ENCODE results near the gene C1orf21.

The C1orf21 gene

DNA sequence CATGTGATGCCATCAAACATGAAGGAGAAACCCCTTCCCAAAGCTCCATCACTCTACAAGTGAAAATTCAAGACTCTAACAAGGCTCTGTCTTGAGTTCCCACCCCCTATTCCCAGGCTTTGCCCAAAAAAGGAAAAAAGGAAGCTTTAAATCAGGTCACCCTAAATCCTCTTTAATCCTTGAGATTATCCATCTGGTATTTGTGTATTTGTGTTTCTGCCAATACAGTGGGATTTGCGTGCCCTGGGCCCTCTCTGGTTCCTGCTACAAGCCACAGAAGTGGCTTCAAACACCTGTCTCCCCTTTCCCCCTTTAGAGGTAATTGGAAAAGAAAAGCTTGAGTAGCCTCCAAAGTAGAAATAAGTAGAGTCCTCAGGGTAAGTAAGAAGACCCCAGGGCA, 247.5 kb downstream of the C1orf21 start:
- DNase-seq = no peak

DNA sequence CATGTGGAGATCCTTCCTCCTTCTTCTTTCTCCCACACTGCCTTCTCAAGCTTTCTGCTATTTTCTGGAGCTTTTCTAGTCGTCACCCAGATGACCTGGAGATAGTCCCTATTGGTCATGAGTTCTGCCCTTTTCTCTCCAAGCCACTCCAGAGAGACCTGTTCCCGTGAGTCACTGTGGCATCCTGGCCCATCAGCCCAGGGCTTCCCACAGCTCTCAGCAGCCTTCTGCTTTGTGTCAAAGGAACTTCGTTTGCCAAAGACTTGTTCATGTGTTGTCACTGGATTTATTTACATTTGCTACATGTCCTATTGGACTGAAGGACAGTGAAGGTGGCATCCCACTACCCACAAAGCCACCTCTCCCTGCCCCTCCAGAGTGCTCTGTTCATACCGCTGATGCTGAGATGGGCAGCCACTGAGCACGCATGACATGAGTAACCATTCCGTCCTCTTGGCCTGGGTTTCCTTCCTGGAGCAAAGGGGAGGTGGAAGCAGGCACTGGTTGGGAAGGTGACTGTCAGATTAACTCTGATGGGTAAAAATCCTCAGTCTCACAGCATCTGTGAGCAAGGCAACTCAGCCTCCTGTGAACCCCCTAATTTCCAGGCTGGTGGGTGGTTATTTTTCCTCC, 248.6 kb downstream of the C1orf21 start:
- DNase-seq = no peak

DNA sequence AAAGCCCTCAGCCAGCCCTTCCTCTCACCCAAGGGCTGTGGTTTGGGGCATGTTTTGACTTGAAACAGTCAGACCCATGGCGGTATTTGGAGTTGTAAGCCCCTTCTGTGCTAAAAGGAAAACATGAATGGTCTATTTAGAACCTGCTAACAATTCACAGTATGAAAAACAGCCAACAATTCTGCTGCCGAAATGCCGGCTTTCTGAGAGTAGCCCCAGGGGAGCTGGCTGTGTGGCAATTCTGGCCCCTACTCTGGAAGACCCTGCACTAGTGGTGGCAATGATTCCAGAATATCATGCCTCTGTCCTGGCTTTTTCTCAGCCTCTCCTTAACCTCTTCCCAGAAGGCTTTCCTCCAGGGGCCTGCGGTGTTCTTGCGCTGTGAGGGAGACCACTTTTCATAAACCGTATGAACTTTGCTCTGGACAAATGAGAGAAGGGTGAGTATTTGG, 249.2 kb downstream of the C1orf21 start:
- peak in 1 of 2 experiments; percentile 21 for DNase-seq

DNA sequence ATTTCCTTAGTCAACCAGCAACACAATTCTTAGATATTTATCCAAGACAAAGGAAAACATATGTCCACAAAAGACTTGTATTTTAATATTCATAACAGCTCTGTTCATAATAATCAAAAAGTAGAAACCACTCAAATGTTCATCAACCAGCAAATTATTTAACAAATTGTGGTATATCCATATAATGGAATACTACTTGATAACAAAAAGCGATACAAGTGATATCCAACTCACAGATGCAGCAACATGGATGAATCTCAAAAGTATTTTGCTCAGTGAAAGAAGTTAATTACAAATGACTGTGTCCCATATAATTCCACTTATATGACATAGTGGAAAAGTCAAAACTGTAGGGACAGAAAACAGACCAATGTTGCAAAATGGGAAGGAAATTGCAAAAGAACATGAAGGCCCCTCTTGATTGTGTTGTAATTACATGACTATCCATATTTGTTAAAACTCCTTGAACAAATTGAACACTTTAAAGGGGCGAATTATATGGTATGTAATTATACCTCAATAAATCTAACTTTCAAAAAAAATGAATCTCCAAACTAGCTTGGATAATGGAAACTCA, 250.9 kb downstream of the C1orf21 start:
- no peak for DNase-seq

DNA sequence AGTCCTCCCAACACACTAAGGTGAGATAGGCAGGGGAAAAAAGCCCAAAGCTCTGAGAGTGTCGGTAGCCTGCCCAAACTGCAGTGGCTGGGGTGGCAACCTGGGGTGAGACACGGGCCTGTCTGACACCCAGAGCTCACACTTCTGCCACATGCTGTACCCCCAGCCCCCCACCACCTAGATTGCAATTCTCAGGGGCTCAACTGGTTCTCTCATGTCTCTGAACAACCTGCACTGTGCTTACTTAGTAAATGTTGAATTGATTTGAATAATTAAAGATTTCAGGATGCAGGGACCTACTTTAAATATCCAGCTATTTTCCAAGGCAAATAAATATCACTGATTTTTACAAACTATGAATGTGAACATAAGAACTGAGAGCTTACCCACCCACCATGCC, 252.4 kb downstream of the C1orf21 start:
- peak in 1 of 2 experiments; percentile 64 for DNase-seq

DNA sequence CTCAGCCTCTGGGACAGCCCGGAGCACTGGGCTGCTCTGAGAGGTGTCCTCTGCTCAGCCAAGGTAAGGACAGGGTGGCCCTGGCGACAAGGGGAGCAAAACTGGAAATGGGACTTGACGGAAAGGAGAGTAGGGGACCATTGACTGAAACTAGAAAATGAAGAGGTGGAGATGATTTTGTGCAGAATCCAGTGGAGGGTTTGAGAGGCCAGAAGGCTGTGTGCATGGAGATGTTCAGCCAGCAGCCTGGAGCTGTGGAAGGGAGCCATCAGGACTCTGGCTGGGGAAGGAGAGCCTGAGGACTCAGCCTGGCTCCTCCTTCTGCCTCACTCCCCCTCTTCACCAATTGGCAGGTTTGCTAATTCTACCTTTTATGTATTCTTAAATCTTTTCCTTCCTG, 253.7 kb downstream of the C1orf21 start:
- no peak for DNase-seq

DNA sequence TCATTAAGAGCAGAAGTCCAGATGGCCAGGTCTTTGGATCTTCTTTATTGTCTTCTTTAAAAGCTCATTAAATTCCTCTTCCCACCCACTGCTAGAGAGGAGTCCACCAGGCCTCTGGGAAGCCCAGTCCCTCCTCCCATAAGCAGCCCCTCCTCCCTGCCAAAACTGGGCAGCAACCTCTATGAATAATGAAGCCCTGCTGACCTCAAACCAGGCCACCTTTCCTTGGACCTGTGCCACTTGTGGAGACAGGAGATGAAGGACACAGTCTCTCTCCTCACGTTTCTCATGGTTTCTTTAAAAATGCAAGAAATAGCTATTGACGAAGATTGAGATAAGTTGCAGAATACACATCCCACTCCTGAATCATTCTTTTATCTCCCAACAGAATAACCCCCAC, 255.1 kb downstream of the C1orf21 start:
- DNase-seq = no peak

DNA sequence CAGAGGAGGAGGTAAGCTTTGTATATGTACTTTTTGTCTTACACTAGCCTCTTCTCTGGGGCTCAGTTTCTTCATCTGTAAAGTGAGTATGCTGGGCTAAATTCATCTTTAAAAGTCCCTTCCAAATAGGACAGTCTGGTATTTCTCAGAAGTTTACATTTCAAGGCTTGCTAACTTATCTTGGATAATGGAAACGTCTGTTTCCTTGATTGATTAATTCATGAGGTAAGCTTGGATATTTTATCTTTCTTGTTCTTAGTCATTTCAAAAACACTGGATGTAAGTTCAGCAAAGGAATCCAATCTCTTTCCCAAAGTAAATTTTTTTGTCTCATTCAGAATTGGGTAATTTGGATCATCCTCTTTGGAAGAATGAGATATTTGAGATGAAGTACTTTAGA, 256.8 kb downstream of the C1orf21 start:
- no peak for DNase-seq

DNA sequence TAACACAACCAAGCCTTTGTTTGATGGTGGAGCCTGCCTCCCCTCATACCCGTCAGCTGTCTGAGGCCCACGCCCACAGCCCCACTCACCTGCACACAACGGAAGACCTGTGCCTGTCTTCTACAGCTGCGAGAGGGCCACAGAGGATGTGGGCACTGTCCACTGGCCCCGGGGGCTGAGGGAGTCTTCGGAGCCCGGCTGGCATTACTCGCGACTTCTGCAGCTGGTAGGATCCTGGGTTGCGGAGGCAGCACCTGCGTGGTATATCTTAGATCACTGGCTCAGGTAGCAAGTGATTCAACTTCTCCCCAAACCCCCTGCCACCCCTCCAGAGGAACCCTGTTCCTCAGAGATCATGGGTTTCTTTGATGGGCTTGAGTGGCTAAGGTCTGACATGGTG, 257.9 kb downstream of the C1orf21 start:
- no peak for DNase-seq

DNA sequence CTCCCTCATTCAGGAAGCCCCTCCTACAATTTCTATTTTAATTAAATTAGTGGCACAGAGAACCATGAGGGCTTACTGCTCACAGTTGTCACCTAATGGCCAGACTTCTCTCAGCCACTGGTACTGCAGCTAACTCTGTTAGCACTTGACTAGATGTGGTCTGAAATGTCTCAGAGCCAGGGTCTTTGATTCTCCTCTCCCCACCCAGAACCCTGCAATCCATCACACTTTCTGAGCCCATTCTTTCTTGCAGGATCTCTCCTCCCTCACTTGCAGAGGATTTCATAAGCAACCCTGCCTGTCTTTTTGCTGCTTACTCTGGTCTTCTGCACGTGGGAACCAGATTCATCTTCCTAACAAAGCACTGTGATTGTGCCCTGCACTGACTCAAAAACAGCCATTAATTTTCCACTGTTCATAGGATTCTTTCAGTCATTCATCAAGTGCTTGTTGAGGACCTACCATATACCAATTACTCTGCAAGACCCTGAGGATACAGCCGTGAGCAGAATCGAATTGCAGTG, 259.4 kb downstream of the C1orf21 start:
- no peak for DNase-seq

DNA sequence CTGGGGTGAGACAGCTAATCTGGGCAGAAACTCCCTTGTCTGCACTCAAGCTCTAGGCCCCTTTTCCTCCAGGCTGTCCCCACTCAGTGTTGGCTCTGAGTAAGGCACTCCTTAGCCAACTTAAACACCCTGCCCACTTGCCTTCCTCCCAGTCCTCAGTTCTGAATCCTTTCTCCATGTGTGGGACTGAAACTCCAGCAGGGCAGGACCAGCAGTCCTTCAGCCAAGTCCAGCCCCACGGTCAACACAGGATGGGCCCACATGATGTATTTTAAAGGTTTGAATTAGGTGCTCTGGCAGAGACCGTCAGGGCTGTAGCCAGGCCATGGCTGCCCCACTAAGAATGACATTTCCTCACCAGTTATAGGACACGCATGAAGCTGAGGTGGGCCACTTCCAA, 260.0 kb downstream of the C1orf21 start:
- DNase-seq = no peak

DNA sequence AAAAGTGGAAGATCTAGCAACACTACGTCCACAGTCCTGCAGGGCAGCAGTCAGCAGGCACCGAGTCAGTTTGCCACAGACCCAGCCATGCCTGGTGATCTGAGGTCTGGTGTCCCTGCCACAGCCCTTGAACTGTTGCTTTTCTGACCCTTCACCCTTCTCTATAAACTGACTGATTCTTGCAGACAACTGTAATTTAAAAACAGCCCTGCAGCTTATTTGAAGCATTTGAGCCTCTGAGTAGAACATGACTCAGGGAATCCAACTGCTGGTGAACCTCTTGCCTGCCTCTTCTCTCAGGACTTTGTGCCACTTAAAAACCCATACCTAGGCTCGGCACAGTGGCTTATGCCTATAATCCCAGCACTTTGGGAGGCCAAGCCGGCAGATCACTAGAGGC, 260.6 kb downstream of the C1orf21 start:
- DNase-seq = no peak

DNA sequence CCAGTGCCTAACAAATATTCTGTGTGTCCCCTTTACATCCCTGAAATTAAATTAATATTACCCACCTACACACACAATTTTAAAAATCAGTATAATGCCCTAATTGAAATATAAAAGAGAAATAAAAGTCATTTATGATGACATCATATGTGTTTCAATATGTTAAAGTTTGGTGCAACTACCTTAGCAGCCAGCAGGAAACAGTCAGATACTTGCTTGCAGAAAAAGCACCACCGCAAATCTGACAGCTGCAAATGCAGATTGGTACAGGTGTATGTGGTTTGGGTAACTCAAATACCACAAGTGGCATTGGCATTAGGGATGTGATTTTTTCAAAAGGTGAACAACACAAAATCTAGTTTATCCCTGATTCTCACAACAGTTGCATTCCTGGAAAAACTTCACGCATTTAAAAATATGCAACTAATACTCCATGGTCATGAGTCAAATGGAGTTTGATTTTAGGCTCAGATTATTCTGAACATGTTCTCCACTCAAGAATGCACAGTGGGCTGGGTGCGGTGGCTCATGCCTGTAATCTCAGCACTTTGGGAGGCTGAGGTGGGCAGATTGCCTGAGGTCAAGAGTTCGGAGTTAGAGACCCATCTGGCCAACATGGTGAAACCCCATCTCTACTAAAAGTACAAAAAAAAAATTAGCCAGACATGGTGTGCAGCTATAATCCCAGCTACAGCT, 261.5 kb downstream of the C1orf21 start:
- no peak for DNase-seq

DNA sequence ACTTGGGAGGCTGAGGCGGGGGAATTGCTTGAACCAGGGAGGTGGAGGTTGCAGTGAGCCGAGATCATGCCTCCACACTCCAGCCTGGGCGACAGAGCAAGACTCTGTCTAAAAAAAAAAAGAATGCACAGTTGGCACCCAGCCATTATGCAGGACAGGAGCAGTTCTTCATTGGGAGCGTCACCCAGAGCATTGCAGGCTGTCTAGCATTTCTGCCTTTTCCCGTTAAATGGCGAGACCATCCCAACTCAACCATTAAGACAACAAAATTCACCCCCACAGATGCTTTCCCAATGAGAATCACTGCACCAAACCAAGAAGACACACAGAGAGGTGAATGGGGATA, 262.0 kb downstream of the C1orf21 start:
- DNase-seq = no peak

DNA sequence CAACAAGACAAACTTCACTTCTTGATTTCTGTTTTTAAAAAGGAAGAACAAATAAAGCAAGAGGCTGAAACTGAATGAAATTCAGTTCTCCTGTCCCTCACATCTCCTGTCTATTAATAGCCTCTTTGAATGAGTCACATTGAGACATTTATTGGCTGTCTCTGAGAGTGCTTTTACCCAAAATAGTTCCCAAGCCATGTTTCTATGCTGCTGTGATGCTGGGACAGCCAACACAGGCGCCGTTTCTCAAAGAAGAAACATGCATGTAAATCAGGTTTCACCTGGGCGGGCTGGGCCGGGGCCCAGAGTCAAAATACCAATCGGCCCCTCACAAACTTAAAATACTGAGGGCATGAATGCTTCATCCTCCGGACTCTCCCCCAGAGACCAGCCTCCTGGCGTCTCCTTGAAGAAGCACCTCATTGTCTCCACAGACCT, 262.6 kb downstream of the C1orf21 start:
- no peak for DNase-seq

DNA sequence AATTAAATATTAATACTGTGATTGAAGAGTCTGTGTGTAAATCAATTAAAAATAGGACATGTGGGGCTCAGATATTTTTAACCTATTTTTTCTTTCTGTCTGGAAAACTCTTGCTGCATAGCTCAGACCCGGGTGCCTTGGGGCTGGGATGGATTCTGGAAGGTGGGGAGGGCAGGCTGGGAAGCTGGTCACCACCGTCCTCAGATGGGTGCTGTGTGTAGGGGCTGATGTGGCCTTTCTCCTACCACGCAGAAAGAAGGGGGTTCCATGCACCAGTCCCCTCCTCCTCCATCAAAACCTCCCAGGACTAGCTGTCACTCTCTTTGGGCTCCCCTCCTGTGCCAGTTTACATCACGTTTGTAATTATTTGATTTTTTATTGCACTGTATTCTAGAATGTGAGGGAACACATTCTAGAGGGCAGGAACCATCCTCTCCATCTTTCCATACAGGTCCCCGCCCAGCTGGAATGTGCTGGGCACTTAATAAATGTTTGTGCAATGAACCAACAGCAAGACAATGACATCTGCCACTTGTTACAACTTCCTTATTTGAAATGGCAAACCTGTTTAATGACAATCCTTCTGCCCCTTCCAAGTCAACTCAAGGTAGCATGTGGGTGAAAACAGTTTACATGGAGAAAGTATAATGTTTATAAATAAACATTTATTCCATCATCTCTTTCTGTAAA, 263.5 kb downstream of the C1orf21 start:
- no peak for DNase-seq

DNA sequence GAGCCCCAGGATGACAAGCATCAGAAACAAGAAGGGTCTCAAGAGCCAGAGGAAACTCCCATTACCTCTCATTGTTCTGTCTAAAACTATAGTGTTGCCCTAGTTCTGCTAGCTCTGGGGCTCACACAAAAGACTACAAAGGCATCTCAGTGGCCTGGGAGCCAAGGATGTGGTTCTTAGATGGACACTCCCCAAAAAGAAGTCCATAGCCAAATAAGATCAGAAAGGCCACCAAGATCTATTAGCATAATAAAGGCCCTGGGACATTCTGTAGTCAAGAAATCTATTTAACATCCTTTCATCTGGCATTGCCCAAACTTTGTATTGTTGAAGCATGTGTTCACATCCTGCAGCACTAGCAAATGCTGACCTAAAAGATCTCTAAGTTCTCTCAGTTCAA, 268.4 kb downstream of the C1orf21 start:
- no peak for DNase-seq

DNA sequence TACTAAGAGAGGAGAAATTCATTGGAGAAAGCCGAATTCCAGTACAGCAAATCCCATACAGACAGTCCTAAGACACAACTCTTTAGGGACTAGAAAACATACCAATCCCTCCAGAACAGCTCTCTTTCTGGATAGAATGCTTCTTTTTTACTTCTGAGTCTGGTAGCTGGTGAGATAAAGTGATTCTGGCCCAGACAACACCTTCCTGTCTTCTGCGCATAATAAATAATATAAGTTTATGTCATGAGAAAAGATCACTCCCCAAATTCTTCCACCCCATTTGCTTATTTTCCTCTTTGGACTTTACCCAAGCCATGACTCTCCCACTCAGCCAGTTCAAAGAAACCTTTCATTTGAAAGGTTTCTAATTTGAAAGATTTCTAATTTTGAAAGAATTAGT, 269.4 kb downstream of the C1orf21 start:
- DNase-seq = no peak

DNA sequence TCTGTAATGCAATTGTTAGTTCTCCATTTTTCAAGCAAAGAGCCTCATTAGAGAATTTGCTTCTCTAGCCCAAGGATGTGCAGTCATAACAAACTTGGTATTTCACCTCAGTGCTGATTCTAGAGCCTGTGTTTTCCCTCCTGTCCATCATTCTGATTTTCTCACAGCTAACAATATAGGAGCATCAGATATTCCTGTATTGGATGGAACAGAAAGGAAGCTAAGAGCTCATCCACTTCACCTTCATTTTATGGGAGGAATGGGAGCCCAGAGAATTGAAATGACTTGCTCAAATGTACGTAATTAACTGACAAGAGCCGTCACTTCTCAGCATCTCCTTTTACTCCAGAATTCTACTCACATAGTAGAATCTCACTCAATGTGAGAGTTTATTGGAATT, 271.2 kb downstream of the C1orf21 start:
- no peak for DNase-seq

DNA sequence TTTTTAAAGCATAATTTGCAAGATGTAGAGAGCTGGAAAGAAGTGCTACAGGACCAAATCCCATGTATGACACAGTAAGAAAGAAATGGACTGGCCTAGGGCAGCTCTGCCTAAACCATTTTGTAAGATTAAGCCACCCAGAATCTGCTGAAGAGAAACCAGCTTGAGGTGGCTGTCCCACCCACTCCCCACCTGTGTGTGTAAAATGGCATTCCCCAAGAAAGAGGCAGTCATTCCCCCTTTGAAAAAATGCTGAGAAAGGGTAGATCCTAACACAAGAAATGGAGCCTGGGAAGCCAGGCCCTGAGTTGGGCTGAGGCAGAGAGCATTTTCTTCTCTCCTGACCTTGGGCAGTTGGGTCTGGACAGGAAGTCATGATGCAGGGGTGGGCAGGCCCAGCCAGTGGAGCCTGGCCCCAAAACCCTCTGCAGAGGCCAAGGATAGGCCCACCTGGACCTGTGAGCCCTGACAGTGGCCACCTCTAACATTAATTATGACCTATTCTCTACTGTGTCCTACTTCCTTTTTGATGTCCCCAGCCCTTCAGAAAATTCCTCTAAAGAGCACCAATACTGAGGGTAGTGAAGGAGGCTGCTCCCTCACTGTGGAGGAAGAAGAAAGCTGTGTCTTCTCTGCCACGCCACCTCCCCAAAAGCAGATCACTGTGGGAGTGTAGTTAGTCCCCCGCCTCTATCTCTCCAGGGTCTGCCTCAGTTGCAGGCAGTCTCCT, 273.8 kb downstream of the C1orf21 start:
- DNase-seq = no peak

DNA sequence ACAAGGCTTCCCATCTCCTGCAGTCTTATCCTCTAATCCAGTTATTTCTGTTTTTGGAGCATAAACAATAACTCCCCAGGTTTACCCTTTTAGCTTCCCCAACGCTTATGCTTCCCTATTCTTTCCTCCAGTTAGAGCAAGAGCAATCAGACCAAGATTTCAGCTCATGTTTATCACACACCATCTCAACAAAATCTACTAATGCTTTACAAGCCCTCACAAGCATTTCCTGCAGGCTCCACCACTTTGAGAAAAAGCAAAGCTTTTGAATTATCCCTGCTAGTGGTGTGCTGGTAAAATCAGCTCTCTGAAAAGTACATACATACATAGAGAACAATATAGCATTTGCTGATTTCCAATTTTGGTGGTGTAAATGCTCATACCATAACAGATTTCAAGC, 275.0 kb downstream of the C1orf21 start:
- no peak for DNase-seq

DNA sequence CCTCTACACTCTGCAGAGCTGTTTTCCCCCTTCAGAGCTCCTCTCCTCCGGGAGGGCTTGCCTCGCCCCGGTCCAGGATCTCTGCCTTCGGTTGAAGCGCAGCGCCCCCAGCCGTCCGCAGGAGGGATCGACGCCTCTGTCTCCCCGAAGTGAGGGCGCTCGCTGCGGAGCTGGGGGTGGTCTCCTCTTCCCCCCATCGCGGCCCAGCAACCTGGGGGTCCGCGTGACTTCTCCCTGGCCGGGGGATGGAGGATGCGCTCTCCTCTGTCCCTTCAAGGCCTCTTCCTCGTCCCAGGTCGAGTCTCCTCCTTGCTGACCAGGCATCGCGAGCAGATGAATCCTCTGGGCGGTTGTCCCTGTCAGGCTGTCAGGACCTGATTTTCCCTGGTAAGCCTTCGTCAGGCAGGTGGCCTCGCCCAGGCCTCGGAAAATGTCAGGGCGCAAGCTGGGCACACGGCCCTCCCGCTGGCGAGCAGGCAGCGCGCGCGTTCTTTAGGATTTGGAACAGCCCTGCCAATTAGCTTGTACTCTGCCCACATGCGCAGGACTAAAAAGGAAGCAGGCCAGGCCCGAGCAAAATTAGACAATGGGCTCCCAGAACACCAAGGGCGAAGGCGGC, 277.3 kb downstream of the C1orf21 start:
- peak; percentile 89 to 99 for DNase-seq

DNA sequence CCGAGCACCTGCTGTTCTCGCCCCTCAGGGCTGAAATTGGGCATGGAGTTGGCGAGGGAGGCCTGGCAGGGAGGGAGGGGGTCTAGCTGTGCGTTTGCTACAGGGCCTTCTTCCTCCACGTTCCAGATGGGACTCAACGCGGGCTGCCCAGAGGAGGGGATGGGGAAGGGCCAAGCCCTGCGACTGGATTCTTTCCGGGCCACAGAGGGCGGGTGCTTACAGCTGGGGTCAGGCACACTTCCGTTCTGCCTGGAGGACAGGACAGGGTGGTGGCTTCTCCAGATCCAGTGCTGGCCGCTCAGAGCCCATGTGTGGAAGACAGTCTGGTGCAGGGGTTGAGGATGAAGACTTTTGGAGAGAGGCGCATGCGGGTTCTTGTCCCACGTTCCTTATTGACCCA, 277.8 kb downstream of the C1orf21 start:
- DNase-seq = no peak
